COLO668 (cell line): ENCODE data around the gene SUN3.

Experiments used
- DNase-seq: peaks from one replicate; lab custom pipeline; 2025; ENCODE audit not compliant: unreplicated experiment; lab: John Stamatoyannopoulos, UW

SUN3 gene

DNA sequence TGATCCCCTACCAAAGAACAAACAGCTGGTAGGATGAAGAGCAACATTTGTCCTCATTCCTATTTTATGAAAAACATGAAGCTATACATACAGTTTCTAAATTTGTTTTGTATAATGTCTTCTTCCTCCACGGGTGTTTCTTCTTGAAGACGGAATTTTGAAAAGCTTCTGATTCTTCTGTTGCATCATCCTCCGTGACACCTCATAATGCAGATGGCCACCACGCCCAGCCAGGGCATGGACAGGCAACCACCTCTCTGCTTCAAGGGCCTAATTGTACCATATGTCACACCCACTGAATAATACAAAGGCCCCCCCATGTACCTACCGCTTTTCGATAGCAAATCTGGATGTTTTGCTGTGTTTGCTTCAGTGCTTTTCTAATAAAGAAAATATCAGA is at the start of gene SUN3:
SUN3 (minus strand) TSS at position 170 of the 400 bp plus-strand sequence; CDS start at position 1, 169 bp downstream.
- DNase-seq, result no peak

- DNase-seq, result no peak
Measured at GRCh38 chr7:48078470-48078869, 49.6 kb upstream of the SUN3 start.

DNA sequence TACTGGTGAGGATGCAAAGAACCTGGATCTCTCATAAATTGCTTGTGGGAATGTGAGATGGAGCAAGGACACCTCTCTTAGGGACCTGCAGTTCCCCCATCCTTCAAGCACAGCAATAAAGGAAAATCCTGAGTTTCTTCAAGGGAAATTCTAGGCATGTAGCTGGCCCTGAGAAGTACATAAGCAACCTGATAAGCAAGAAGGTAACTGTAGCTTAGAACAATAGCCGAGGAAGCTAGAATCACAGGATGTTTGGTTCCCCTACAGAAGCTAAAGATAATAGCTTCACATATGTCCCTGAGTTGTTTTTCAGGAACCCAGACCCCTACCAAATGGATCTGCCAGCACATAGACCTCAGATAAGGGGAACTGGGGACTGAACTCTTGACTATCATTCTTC is 48.5 kb upstream of the SUN3 start:
- no peak for DNase-seq

DNA sequence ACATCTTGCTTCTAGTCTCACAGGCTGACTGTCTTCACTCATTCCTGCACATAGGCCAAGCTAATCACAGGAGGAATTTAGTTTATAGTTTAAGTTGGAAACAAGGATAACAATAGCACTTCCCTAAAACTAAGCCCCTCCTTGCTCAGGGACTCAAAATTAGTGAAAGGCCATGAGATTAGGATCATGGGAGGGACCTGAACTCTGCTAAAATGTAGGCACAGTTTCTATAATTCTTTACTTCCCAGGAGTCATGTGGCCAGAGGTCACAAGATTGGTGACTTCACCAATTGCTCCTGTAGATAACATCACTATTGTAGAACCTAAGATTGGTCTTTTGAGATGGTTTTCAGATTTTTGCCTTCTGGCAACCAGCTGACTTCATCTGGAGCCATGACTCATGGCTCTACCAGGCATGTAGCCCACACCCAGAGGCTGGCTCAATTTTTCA is 45.3 kb upstream of the SUN3 start:
- no peak for DNase-seq

DNA sequence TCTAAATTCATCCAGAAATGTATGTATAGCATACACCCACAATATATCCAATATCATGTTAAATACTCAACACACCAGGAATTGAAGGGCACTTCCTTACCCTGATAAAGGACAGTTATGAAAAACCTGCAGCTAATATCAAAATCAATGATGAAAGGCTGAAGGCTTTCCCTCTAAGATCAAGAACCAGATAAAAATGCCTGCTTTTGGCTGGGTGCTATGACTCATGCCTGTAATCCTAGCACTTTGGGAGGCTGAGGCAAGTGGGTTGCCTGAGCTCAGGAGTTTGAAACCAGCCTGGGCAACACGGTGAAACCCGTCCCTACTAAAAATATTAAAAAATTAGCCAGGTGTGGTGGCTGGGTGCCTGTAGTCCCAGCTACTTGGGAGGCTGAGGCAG is 38.6 kb upstream of the SUN3 start:
- DNase-seq, result no peak

DNA sequence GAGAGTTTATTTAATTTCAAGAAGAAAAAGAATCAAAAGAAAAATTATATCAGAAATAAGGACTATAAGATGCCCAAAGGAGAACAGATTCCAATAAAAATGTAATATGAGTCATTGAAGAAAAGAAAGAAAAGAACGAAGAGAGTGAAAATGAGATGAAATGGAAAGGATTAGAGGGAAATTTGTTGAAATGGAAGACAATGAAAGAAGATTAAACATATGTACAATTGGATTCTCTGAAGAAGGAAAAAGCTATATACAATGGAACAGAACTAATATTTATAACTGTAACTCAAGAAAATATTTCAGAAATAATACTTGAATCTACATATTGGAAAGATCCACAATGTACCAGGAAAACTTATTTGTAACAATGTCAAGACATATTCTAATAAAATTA is 35.1 kb upstream of the SUN3 start:
- no peak for DNase-seq

DNA sequence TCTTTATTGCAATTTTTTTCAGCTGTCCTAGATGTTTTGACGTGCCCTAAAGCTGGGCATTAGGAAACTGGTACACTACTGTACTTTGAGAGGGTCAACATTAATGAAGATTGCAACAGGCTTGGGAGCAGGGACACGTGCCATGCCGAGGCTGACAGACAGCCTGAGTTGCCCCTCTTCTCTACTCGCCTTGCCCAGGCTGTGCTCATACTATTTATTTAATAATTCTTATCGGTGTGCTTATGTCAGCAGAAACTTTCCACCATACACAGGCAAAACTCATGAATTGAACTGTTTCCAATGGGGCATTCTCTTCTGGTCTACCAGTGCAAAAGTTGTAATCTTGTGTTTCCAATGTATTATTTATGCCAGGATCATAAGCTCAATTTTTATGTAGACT is 30.8 kb upstream of the SUN3 start:
- DNase-seq, result no peak

DNA sequence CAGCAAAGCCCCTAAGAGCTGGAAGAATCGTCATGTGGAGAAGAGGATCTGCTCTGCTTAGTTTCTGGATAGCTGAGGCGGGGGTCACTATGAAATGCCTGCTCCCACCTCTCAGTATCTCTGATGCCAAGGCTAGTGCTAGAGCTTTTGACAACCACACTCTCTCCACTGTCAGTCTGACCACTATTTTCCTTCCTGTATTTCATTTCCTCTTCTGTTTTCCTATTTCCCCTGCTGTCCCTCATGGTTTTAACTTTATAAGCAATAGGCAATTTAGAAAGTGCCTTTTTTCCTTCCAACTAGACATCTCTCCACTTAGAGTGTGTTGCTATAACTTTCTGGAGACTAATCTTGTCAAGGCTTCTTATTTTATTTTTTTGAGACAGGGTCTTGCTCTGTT is 30.1 kb upstream of the SUN3 start:
- DNase-seq, result no peak

- DNase-seq, result no peak
Measured at GRCh38 chr7:48053736-48054135, 24.8 kb upstream of the SUN3 start.

- DNase-seq, result no peak
Measured at GRCh38 chr7:48052748-48053147, 23.8 kb upstream of the SUN3 start.

- no peak for DNase-seq
Measured at GRCh38 chr7:48049850-48050249, 20.9 kb upstream of the SUN3 start.

DNA sequence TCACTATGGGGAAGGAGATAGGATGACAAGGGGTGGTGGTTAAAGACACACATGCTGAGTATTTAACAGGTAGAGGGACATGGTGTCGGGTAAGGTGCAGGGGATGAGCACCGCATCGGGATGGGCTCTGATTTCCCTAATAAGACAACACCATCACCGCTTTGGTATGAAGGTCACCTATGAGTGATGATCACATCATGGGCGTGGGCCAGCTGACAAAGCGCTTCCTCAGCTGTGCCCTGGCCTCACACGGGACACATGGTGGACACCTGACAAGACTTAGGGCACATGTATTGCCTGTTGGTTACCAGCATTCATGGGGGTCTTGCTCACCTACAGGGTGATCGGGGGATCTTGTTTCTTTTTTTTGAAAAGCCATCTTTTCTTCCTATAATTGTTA is 19.2 kb upstream of the SUN3 start:
- DNase-seq, result no peak

DNA sequence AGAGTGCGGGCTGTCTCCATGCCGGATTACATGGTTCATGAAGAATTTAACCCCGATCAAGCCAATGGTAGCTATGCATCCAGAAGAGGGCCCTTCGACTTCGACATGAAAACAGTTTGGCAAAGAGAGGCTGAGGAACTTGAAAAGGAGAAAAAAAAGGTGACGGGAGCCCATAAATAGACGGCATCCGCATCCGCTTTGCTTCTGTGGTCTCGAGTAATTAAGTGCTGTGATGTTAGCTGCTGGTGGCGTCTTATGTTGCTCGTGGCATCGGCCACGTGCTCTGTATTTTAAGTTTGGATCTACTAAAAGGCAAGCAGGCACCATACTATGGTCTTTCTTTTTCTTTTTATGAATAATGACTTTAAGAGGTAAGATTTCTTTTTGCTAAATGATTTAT is 17.6 kb upstream of the SUN3 start:
- no peak for DNase-seq

GRCh38 chr7:48045195-48045765 is 16.4 kb upstream of the SUN3 start:
- no peak for DNase-seq

DNA sequence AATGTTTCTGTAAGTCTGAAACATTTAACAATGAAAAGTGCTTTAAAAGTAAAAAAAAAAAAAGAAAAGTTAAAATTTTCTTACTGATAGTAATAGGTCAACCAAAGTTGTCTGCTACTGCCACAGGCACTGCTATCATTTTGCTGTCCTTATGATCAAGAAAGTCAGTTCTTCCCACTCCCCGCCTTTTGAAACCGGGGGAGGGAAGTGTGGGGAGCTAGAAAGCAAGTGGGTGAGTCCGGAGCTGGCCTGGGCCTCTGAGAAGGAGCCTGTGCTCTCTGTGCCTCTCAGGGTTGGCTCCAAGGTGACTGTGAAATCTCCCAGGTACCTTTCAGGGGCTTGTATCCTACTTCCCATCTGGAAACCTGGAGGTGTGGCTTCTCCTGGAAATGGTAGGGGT is 13.7 kb upstream of the SUN3 start:
- DNase-seq, result no peak

- DNase-seq, result no peak
Measured at GRCh38 chr7:48042216-48042615, 13.3 kb upstream of the SUN3 start.

GRCh38 chr7:48041653-48041970 is 12.7 kb upstream of the SUN3 start:
- no peak for DNase-seq

DNA sequence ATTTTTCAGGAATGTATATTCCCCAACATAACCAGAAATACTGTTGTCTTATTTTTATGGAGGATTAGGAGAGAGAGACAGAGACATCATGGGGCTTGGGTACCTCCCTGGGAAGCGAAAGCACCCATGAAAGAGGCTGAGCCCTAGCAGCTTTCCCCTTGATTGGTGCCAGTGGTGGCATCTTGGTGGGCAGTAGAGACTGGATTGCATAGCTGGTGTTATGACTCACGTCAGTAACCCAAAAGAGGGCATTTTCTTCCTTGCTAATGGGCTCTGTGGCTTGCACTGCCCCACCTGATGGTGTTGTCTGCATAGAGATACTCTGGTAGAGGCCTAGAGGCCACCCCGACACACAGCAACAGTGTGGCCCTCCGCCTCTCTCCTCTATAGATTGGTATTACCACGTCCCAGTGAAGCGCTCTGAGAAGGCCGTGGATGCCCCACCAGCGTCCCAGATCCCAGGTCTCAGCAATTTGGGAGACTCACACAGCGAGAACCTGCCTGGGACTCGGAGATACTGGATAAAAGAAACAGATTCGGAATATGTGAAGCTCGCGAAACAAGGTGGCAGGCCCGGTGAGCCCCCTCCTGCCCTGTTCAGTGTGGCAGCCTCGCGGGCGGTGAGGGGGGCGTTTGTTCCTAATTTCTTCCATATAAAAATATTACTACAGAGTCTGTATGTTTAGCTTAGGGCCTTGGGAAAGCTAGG is 12.2 kb upstream of the SUN3 start:
- DNase-seq, result no peak

DNA sequence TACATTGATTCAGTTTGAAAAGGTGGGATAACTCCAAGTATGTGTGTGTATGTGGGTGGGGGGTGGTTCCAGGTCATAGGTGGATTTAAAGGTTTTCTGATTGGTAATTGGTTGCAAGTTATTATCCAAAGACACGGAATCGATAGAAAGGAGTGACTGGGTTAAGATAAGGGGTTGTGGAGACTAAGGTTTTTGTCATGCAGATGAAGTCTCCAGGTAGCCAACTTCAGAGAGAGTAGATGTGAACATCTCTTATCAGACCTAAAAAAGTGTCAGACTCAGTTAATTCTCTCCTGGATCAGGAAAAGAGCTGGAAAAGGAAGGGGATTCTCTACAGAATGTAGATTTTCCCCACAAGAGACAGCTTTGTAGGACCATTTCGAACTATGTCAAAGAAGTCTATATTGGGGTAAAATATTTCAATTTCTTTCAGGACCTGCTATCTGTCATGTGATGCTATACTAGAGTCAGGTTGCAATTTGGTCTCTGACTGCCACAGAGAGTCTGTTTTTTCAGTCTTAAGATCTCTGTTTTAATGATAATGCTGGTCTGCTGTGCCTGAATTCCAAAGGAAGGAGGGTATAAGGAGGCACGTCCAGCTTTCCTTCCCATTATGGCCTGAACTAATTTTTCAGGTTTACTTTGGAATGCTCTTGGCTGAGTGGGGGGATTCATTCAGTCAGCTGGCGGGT is 10.1 kb upstream of the SUN3 start:
- no peak for DNase-seq

DNA sequence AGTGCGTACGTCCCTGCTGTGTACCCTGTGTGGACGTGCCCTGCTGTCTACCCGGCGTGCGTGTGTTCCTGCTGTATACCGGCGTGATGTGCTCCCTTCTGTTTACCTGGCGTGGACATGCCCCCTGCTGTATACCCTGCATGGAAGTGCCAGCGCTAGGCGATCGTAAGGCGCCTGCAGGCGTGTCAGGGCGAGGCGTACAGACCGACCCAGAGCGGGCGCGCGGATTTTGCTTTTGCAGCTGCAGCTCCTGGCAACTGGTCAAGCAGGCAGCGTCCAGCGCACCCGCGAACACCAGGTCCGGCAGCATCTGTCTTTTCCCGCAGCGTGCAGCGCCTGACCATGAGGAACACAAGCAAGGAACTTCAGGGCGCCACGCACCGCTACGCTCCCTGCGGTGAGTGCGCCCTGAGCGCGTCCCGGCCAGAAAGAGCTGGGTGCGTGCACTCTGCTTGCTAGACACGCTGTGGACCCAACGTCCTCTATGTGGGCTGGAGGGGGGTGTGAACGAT is 7.1 kb upstream of the SUN3 start:
- peak; percentile 66 for DNase-seq

DNA sequence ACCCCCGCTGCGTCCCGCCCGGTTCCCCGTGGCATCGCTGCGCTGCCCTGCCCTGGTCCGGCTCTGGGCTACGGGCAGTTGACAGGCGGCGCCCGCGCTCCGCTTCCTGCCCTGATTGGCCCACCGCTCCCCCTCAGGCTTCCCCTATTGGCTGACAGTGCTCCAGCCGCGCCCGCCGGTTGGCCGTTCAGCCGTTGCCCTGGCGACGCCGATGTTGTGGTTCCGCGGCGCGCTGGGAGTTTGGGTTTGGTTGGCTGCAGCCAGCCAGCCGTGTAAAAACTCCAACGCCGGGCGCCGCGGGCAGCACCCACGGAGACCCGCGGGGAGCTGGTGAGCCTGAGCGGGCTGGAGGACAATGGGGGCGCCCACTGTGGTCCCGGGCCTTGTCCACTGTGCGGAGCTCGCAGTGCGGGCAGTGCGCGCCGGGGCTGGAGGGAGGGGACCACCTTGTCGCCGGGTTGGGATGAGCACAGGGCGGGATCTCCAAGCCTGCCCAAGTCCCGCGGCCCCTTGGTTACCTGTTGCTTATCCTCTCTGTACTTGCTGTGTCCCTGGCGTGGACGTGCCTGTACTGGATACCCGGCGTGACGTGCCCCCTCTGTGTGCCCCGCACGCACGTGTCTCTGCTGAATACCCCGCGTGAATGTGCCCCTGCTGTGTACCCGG is 6.5 kb upstream of the SUN3 start, which contains the start of gene C7orf57:
C7orf57 (plus strand) TSS at position 243 of the 666 bp plus-strand sequence. CDS start 766 bp downstream, outside the sequence.
- DNase-seq, result peak; percentile 98

DNA sequence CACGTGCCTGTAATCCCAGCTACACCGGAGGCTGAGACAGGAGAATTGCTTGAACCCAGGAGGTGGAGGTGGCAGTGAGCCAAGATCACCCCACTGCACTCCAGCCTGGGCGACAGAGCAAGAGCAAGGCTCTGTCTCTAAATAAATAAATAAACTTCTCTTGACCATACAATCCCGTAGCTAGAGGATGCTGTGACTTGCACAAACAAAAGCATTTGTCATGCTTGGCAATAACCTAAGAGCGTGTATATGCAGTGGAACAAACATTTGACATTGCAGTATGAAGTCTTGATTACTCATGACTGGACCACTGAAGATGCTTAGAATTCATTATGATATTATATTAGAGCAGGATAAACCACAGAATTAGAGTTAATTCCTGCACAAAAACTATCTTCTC is 5.0 kb upstream of the SUN3 start:
- no peak for DNase-seq
